ENCODE results near the gene VPS52.

VPS52 gene

GRCh38 chr6:33204415-33205190 lies 67.1 kb downstream of the VPS52 start, which contains the start of gene HSD17B8:
Gene HSD17B8, plus strand, starts transcription at chr6:33204655. Its CDS starts 14 bp downstream, at chr6:33204669.
- no peaks in the 10 kb centered on the region for H3K27me3 ChIP-seq (ENCODE audit: low read depth, low read length)
- TF ChIP-seq CTCF (IDR thresholded peaks at IDR 0.05; ENCODE audit: low read depth, low read length) (no peak), EZH2phosphoT487 (IDR thresholded peaks at IDR 0.05; ENCODE audit: low read depth) (no peak)
- H3K4me2 ChIP-seq (ENCODE audit: low read length): peak within 1 kb of the TSS; percentile 71
- H3K9me3 ChIP-seq (ENCODE audit: insufficient read depth, low read length): no peaks in the 10 kb centered on the region
- no peaks in the 10 kb centered on the region; the same call in 1 of the 2 replicates for H4K20me1 ChIP-seq (ENCODE audit: insufficient read depth, low read length)
- H3K36me3 ChIP-seq (replicated peaks; ENCODE audit: low read depth, low read length): peaks cover 19% of the 10 kb centered on the region
- H3K9ac ChIP-seq (ENCODE audit: low read length): peak within 1 kb of the TSS; percentile 95
- H3K27ac ChIP-seq (ENCODE audit: low read length): peak within 1 kb of the TSS; percentile 72
- H3K79me2 ChIP-seq (ENCODE audit: low read length): peaks cover 27% of the 10 kb centered on the region
- H3K4me1 ChIP-seq (ENCODE audit: low read length): peaks cover 26% of the 10 kb centered on the region
- H3K4me3 ChIP-seq (ENCODE audit: low read length): peak within 1 kb of the TSS; percentile 99
- peak within 1 kb of the TSS; percentile 25; the same call in 1 of the 2 replicates for H2AFZ ChIP-seq (ENCODE audit: low read depth, low read length)

GRCh38 chr6:33204165-33204414 lies 67.6 kb downstream of the VPS52 start:
- H3K4me2 ChIP-seq (ENCODE audit: low read length): peak overlapping the region; percentile 71
- H3K9ac ChIP-seq (ENCODE audit: low read length): no peak overlapping the region
- H3K27me3 ChIP-seq (ENCODE audit: low read depth, low read length): no peaks in the 10 kb centered on the region
- TF ChIP-seq CTCF (IDR thresholded peaks at IDR 0.05; ENCODE audit: low read depth, low read length) (no peak), EZH2phosphoT487 (IDR thresholded peaks at IDR 0.05; ENCODE audit: low read depth) (no peak)
- H4K20me1 ChIP-seq (ENCODE audit: insufficient read depth, low read length): no peaks in the 10 kb centered on the region; the same call in 1 of the 2 replicates
- peak overlapping the region; percentile 99; the same call in 1 of the 2 replicates for H3K4me3 ChIP-seq (ENCODE audit: low read length)
- peaks cover 32% of the 10 kb centered on the region for H3K79me2 ChIP-seq (ENCODE audit: low read length)
- H3K9me3 ChIP-seq (ENCODE audit: insufficient read depth, low read length): no peaks in the 10 kb centered on the region
- no peak overlapping the region for H2AFZ ChIP-seq (ENCODE audit: low read depth, low read length)
- H3K4me1 ChIP-seq (ENCODE audit: low read length): peaks cover 24% of the 10 kb centered on the region
- peaks cover 19% of the 10 kb centered on the region for H3K36me3 ChIP-seq (replicated peaks; ENCODE audit: low read depth, low read length)
- no peak overlapping the region for H3K27ac ChIP-seq (ENCODE audit: low read length)

GRCh38 chr6:33203443-33204164 lies 68.1 kb downstream of the VPS52 start:
- H3K36me3 ChIP-seq (replicated peaks; ENCODE audit: low read depth, low read length): peaks cover 19% of the 10 kb centered on the region

More at GRCh38 chr6:33203443-33204164, 68.1 kb downstream of the VPS52 start:
- peak overlapping the region; percentile 71 for H3K4me2 ChIP-seq (ENCODE audit: low read length)
- TF ChIP-seq CTCF (IDR thresholded peaks at IDR 0.05; ENCODE audit: low read depth, low read length): no peak
- no peak for TF ChIP-seq EZH2phosphoT487 (IDR thresholded peaks at IDR 0.05; ENCODE audit: low read depth)
- H2AFZ ChIP-seq (ENCODE audit: low read depth, low read length): no peak overlapping the region
- H3K4me1 ChIP-seq (ENCODE audit: low read length): peaks cover 22% of the 10 kb centered on the region
- H4K20me1 ChIP-seq (ENCODE audit: insufficient read depth, low read length): no peaks in the 10 kb centered on the region
- H3K79me2 ChIP-seq (ENCODE audit: low read length): peaks cover 36% of the 10 kb centered on the region
- no peak overlapping the region for H3K27ac ChIP-seq (ENCODE audit: low read length)
- no peaks in the 10 kb centered on the region for H3K9me3 ChIP-seq (ENCODE audit: insufficient read depth, low read length)
- H3K27me3 ChIP-seq (ENCODE audit: low read depth, low read length): no peaks in the 10 kb centered on the region
- H3K4me3 ChIP-seq (ENCODE audit: low read length): peak overlapping the region; percentile 99; the same call in 1 of the 2 replicates
- H3K9ac ChIP-seq (ENCODE audit: low read length): no peak overlapping the region

All from OCI-LY3 (cell line).